ENCODE results near the gene TCF3.
"Not testable (repeated sequence)": the region's sequence is repeated elsewhere in the genome, so short reads cannot be mapped to it uniquely, and the experiment has no call there.

Gene TCF3

DNA sequence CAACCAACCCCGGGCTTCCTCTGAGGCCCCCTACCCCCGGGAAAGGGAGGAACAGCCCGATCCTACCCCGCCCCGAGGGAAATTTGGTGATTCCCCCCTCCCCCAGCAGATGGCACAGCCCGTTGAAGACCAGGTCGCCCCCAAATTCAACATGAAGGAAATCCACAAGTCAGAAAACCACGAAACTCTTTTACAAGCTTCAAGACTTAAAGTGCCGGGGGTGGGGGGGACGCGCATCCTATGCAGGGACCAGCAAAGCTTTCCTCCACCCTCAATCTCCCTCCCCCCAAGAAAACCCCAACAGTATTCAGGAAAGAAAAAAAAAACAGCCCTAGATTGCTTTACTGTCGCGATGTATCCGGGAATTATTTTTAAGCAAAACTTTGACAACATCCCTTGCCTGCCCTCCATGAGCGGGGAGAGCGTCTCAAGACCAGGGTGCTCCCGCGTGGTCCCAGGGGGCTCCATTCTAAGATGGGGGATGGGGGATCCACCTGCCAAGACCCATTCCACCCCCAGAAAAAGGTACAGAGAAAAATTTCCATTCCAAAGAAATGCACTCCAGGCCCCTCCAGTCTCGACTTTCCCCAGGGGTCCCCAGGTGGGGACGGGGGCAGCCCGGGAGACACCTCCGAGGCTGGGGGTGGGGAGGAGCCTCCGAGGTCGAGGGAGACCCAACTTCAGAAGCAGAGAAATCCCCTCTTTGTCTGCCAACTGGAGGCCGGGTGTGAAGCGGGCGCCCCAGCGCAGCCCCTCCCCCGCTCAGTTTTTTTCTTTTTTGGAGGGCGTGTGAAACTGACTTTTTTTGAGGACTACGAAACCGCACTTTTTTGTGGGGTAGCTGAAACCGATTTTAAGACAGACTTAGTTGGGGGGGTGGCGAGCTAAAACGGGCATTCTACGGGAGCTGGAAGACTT lies 1.5 kb downstream of the TCF3 start:
- Mint-ChIP-seq H3K27ac (peak overlapping the region; percentile 92), H3K4me3 (peak overlapping the region; percentile 90), H3K4me1 (ENCODE audit: low read depth) (peaks cover 7% of the 10 kb centered on the region), H3K36me3 (ENCODE audit: low read depth) (peaks cover 9% of the 10 kb centered on the region), H3K27me3 (ENCODE audit: low read depth) (no peaks in the 10 kb centered on the region), H3K9me3 (no peaks in the 10 kb centered on the region)
- peak; percentile 41 for DNase-seq (ENCODE audit: low spot score)

DNA sequence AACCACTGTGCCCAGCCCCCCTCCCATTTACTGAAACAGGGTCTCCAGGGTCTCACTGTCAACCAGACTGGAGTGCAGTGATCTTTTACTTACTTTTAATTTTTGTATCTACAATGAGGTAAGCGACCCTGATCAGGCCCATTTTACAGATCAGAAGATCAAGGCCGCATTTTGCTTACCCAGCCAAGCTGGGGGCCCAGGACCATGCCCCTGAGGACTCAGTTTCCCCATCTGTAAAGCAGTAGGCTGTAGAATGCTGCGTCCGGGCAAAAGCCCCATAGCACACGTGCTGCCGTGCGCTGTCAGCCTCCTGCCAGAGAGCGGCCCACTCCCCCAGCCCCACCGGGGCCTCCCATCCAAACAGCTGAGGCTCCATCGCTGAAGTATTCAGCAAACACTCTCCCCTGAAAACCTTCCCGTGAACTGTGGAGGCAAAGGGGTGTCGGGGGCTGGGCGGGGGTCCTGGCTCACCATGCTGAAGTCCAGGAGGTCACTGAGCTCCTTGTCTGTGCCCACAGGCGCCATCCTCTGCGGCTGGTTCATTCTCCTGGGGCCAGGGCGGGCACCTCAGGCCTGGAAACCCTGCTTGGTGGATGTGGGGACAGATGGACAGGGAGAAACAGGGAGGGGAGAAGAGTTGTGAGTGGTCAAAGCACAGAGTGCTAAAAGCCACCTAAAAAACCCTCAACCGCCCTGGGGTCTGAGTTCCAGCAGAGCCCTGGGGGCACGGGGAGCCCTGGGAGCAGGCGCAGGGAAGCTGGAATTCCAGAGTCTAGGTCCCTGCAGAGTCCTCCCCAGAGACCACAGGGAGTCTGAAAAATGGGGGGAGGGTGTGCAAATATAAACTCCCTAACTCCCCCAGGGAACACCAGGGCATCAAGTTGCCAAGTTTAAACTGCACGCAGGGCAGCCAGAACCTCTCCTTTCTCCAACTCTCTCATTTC lies 2.4 kb downstream of the TCF3 start:
- Mint-ChIP-seq H3K27me3 (ENCODE audit: low read depth) (no peaks in the 10 kb centered on the region), H3K4me1 (ENCODE audit: low read depth) (peaks cover 7% of the 10 kb centered on the region), H3K27ac (peak overlapping the region; percentile 88), H3K36me3 (ENCODE audit: low read depth) (peaks cover 13% of the 10 kb centered on the region), H3K9me3 (no peaks in the 10 kb centered on the region), H3K4me3 (peak overlapping the region; percentile 90)
- no peak for DNase-seq (ENCODE audit: low spot score)

DNA sequence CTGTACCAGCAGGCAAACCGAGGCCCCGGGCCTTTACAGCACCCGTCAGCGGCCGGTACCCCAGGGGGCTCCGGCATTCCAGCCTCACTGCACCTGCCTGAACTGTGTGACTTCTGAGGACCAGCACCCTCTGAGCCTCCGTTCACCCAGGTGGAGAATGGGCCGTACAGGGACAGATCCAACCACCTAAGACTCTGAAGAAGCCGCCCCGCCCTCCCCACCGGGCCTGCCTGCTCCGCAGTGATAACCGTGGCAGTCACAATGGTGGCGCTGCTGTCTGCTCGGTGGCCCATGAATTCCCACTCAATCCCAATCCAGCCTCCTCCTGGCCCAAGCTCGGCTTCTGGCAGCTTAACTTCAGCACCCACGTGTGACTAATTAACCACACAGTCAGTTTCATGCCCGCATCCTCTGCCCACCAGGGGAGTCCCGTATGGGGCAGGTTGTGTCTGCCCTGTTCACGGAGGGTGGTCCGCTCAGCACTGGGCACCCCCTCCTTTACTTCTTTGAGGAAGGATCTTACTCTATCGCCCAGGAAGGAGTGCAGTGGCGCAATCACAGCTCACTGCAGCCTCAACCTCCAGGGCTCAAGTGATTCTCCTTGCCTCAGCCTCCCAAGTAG lies 3.4 kb downstream of the TCF3 start:
- no peak for DNase-seq (ENCODE audit: low spot score)

GRCh38 chr19:1648459-1648849 lies 4.0 kb downstream of the TCF3 start:
- Mint-ChIP-seq H3K27me3 (ENCODE audit: low read depth) (no peaks in the 10 kb centered on the region), H3K27ac (no peak overlapping the region), H3K4me1 (ENCODE audit: low read depth) (peaks cover 7% of the 10 kb centered on the region), H3K4me3 (no peak overlapping the region), H3K9me3 (no peaks in the 10 kb centered on the region), H3K36me3 (ENCODE audit: low read depth) (peaks cover 13% of the 10 kb centered on the region)
- DNase-seq (ENCODE audit: low spot score), result no peak

More for the DNA sequence above, 3.4 kb downstream of the TCF3 start:
- Mint-ChIP-seq H3K36me3 (ENCODE audit: low read depth) (peaks cover 13% of the 10 kb centered on the region), H3K27me3 (ENCODE audit: low read depth) (no peaks in the 10 kb centered on the region), H3K4me3 (no peak overlapping the region), H3K4me1 (ENCODE audit: low read depth) (peaks cover 7% of the 10 kb centered on the region), H3K27ac (no peak overlapping the region), H3K9me3 (no peaks in the 10 kb centered on the region)

- DNase-seq (ENCODE audit: low spot score), result no peak
- Mint-ChIP-seq H3K9me3 (no peaks in the 10 kb centered on the region), H3K27ac (no peak overlapping the region), H3K4me3 (no peak overlapping the region), H3K4me1 (ENCODE audit: low read depth) (peaks cover 7% of the 10 kb centered on the region), H3K27me3 (ENCODE audit: low read depth) (no peaks in the 10 kb centered on the region), H3K36me3 (ENCODE audit: low read depth) (peaks cover 16% of the 10 kb centered on the region)
Measured at GRCh38 chr19:1647501-1648458, 4.6 kb downstream of the TCF3 start.

GRCh38 chr19:1646659-1647453 lies 5.6 kb downstream of the TCF3 start:
- DNase-seq (ENCODE audit: low spot score), result no peak
- peaks cover 16% of the 10 kb centered on the region for H3K36me3 Mint-ChIP-seq (ENCODE audit: low read depth)
- H3K4me3 Mint-ChIP-seq, result no peak overlapping the region
- H3K27me3 Mint-ChIP-seq (ENCODE audit: low read depth), result no peaks in the 10 kb centered on the region
- H3K27ac Mint-ChIP-seq, result no peak overlapping the region
- peaks cover 7% of the 10 kb centered on the region for H3K4me1 Mint-ChIP-seq (ENCODE audit: low read depth)
- H3K9me3 Mint-ChIP-seq, result no peaks in the 10 kb centered on the region

DNA sequence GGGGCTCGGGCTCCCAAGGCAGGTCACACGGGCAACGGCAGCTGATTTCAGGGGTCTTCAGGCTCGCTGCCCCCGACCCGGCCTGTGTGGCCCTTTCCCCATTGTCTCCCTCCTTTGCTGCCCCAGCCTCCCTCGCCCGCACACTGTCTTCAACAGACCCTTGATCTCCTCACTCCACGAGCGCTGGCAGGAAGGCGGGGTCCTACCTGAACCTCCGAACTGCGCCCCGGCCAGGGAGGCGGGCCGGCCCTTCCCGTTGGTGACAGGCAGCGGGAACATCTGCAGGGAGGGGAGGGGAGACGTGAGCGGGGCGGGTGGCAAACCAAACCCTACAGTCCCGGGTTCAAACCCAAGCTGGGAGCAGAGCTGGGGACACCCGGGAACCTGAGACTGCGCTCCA lies 6.3 kb downstream of the TCF3 start:
- Mint-ChIP-seq H3K36me3 (ENCODE audit: low read depth) (peaks cover 16% of the 10 kb centered on the region), H3K27me3 (ENCODE audit: low read depth) (no peaks in the 10 kb centered on the region)

DNA sequence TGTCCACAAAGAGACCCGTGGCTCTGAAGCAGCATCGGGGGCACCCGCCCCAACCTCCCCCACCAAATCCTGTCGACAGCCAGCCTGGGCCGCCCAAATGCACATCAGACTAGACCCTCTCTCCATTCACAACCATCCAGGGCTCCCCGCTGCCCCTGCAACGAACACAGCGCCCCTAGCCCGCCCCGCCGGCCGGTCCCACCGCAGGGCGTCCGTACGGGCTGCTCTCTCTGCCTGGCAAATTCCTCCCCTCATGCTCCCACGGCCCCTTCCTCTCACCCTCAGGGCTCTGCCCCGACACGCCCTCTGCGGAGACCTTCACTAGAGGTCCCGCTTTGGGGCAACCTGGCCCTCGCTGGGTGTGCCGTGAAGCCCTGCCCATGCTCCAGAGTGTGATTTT lies 7.1 kb downstream of the TCF3 start:
- Mint-ChIP-seq H3K4me1 (ENCODE audit: low read depth) (no peaks in the 10 kb centered on the region), H3K9me3 (no peaks in the 10 kb centered on the region), H3K4me3 (no peak overlapping the region), H3K27me3 (ENCODE audit: low read depth) (no peaks in the 10 kb centered on the region), H3K36me3 (ENCODE audit: low read depth) (peaks cover 11% of the 10 kb centered on the region), H3K27ac (no peak overlapping the region)
- no peak for DNase-seq (ENCODE audit: low spot score)

More for the DNA sequence above, 6.3 kb downstream of the TCF3 start:
- no peaks in the 10 kb centered on the region for H3K9me3 Mint-ChIP-seq
- H3K4me3 Mint-ChIP-seq, result no peak overlapping the region
- peaks cover 7% of the 10 kb centered on the region for H3K4me1 Mint-ChIP-seq (ENCODE audit: low read depth)
- no peak for DNase-seq (ENCODE audit: low spot score)
- H3K27ac Mint-ChIP-seq, result no peak overlapping the region

- H3K27ac Mint-ChIP-seq, result no peak overlapping the region
- H3K4me3 Mint-ChIP-seq, result no peak overlapping the region
- H3K36me3 Mint-ChIP-seq (ENCODE audit: low read depth), result peaks cover 17% of the 10 kb centered on the region
- H3K9me3 Mint-ChIP-seq, result no peaks in the 10 kb centered on the region
- no peaks in the 10 kb centered on the region for H3K27me3 Mint-ChIP-seq (ENCODE audit: low read depth)
- DNase-seq (ENCODE audit: low spot score), result no peak
- no peaks in the 10 kb centered on the region for H3K4me1 Mint-ChIP-seq (ENCODE audit: low read depth)
Measured at GRCh38 chr19:1644070-1644469, 8.3 kb downstream of the TCF3 start.

- H3K27ac Mint-ChIP-seq; DNase-seq (ENCODE audit: low spot score); H3K4me3 Mint-ChIP-seq; H3K9me3 Mint-ChIP-seq; H3K27me3 Mint-ChIP-seq (ENCODE audit: low read depth); H3K4me1 Mint-ChIP-seq (ENCODE audit: low read depth): not testable (repeated sequence)
- peaks cover 19% of the 10 kb centered on the region for H3K36me3 Mint-ChIP-seq (ENCODE audit: low read depth)
Measured at GRCh38 chr19:1640893-1641448, 11.4 kb downstream of the TCF3 start.

DNA sequence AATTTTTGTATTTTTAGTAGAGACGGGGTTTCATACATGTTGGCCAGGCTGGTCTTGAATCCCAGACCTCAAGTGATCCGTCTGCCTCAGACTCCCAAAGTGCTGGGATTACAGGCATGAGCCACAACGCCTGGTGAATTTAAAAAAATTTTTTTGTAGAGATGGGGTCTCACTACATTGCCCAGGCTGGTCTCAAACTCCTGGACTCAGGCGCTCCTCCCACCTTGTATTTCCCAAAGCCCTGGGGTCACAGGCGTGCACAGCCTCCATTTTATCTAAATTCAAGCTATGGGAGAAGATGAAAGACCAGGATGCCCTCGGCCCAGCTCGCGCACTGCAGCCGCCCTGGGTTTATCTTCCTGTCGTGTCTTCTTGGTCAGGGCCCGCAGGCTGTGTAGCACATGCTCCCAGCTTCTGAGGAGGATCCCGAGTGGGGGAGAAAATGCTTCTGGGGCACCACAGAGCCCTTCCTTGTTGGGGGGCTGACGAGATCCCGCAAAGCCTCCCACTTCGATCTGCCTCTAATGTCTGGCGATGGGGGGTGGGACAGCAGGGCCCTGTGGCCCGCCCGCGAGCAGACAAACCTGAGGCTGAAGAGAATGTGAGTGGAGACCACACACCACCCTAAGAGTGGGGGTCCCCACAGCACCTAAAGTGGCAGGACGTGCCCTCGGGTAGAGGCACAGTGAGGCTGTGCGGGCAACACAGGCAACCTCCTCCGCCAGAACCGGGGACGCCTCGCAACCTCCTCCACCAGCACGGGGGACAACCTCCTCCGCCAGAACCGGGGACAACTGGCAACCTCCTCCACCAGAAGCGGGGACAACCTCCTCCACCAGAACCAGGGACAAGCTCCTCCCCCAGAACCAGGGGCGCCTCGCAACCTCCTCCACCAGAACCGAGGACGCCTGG lies 15.8 kb downstream of the TCF3 start:
- Mint-ChIP-seq H3K4me1 (ENCODE audit: low read depth) (no peaks in the 10 kb centered on the region), H3K27ac (peak overlapping the region; percentile 45), H3K27me3 (ENCODE audit: low read depth) (no peaks in the 10 kb centered on the region), H3K4me3 (no peak overlapping the region), H3K9me3 (no peaks in the 10 kb centered on the region), H3K36me3 (ENCODE audit: low read depth) (peaks cover 18% of the 10 kb centered on the region)
- no peak for DNase-seq (ENCODE audit: low spot score)
